ENCODE data around the gene PHACTR1. TPM values are rescaled to one million over a fixed set of nuclear protein-coding genes. Genes with fewer than 3 reads are reported as not detected.

The PHACTR1 gene
- polyA plus RNA-seq, 3 donors, result 1.3 to 3.2 (median 1.6) TPM

DNA sequence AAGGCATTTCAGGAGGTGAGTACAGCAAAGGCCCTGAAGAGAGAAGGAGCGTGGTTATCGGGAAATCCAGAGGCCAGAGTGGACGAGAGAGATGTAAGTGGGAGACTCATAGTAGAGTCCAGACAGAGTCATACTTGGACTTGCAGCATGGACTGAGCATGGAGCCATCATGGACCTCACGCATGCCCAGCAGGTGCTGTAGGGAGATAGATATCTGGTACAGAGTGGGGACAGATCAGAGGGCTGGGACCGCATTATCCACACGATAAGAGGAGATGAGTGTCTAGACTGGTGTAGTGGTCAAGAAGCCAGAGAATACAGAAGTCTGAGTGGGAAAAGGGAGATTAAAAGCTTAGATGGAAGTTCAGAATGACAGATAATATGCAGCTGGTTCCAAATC lies 484.8 kb downstream of the PHACTR1 start:
- 91 to 97% (median 96%) methylated on average over 6 of the region's 6 CpGs for WGBS, 3 donors
- H3K27ac ChIP-seq (ENCODE audit: low read depth, low read length), result no peak overlapping the region

DNA sequence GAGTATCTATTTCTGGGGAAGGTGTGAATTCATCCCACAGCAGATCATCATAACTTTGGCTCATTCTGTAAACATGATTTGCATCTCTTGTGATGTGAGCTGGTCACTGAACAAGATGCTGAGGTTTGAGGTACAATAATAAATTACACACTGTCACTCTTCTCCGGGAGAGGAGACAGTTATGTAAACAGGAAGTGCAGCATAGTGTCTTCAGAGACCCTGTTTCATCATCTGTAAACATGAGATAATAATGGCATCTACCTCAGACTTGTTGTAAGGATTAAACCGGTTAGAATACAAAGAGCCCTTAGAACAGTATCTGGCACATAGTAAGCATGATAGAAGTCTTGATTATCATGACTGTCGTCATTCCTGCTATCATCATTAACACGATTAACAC lies 486.6 kb downstream of the PHACTR1 start:
- no peak overlapping the region for H3K27ac ChIP-seq (ENCODE audit: low read depth, low read length)

GRCh38 chr6:13205106-13205505 lies 488.5 kb downstream of the PHACTR1 start:
- 96 to 98% (median 97%) methylated on average over 6 of the region's 6 CpGs for WGBS, 3 donors
- no peak overlapping the region for H3K27ac ChIP-seq (ENCODE audit: low read depth, low read length)

More for the DNA sequence above, 486.6 kb downstream of the PHACTR1 start:
- WGBS, 3 donors, result 60 to 68% (median 62%) methylated on average over 4 of the region's 4 CpGs

DNA sequence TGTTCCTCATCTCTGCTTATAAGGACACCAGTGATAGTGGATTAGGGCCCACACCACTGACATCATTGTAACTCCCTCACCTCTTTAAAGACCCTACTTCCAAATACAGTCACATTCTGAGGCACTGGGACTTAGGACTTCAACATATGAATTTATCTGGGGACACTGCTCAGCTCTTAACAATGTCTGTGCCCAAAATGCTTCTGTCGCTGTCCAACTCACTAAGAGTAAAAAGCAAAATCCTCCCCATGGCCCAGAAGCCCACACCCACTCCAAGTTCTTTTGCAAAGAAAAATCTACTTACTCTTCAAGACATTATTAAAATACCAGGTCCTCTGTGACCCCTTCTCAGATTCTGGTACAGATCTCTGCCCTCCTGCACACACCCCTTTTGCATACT lies 495.5 kb downstream of the PHACTR1 start:
- WGBS, 3 donors, result 91 to 100% (median 95%) methylated on average over 1 of the region's 1 CpG
- no peak overlapping the region for H3K27ac ChIP-seq (ENCODE audit: low read depth, low read length)

DNA sequence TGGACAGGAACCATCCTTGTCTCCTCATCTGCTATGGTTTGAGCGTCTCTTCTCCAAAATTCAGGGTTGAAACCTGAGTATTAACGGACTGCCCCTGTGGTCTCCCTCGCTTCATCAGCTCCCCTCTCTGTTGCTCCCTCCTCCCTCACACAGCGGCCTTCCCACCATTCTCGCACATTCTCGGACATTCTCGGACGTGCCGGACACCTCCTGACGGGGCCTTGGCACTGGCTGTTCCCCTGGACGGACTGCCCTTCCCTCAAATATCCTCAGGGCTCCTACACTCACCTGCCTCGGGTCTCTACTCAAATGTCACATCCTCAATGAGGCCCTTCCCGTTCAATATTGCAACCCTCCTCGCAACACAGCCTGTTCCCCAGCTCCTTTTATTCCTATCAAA lies 496.0 kb downstream of the PHACTR1 start:
- WGBS, 3 donors, result 96% methylated on average over 14 of the region's 14 CpGs
- no peak overlapping the region for H3K27ac ChIP-seq (ENCODE audit: low read depth, low read length)

GRCh38 chr6:13215390-13215789 lies 498.8 kb downstream of the PHACTR1 start:
- H3K27ac ChIP-seq (ENCODE audit: low read depth, low read length), result no peak overlapping the region
- 88 to 96% (median 89%) methylated on average over 2 of the region's 2 CpGs for WGBS, 3 donors

DNA sequence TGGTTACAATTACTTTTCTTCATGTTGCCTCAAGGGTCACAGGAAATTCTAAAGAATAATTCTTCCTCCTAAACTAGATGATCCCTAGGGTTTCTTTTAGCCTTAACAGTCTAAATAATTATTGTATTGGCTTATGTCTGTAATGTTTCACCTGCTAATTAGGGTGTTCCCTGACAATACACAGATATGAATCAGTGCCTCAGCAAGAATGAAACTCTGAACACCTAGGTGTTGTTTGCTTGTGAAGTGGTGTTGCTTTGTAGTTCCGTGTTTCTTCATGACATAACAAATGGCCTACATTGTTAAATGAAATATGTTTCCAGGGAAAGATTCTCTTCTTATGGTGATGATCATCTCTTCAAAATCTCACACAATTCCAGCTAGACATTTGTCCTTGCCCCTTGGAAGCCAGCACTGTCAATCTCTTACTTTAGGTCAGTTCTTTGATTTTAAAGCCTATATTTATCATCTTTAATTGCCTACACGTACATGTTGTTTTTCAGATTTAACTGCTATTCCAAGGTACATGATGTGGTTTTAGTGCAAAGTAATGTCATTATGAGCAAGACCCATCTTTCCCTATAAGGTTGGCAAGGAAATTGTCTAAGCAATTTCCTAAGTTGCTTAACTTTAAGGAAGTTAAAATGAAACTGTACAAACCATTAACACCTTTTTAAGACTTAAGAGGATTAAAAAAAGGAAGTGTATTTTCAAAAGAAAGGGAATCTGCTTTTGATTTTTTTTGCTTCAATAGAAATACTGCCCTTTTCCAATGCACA lies 499.9 kb downstream of the PHACTR1 start:
- WGBS, 3 donors, result 57 to 64% (median 59%) methylated on average over 2 of the region's 2 CpGs
- H3K27ac ChIP-seq (ENCODE audit: low read depth, low read length), result no peak overlapping the region

DNA sequence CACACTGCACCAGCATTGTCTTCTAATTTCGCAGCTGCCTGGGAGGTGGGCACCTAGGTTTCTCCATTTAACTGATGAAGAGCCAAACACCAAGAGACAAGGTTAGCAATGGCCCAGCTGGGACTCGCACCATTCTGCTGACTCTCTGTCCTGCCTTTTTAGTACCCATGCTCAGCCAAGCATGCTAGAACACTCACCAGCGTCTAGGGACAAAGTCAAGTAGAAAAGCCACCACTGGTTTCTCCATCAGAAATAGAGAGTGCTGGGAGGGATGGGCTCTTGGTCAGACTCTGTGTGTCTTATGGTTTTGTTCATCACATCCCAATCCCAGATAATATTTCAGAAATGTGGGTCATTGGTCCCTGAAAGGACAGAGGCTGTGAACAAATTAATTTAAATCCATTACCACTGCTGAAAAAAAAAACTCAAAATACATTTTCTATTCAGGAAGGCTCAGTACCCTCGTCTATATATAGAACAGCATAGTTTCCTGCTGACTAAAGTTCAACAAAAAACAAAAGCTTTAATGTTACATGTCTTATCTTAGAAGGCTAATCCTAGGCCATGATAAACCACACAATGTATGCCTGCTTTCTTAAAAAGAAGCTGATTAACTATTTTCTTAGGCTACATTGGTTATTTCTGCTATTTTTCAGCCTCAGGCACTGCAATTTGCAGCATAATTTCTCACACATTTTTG lies 500.8 kb downstream of the PHACTR1 start:
- no peak overlapping the region for H3K27ac ChIP-seq (ENCODE audit: low read depth, low read length)
- WGBS, 3 donors, result 49 to 58% (median 56%) methylated on average over 4 of the region's 4 CpGs

DNA sequence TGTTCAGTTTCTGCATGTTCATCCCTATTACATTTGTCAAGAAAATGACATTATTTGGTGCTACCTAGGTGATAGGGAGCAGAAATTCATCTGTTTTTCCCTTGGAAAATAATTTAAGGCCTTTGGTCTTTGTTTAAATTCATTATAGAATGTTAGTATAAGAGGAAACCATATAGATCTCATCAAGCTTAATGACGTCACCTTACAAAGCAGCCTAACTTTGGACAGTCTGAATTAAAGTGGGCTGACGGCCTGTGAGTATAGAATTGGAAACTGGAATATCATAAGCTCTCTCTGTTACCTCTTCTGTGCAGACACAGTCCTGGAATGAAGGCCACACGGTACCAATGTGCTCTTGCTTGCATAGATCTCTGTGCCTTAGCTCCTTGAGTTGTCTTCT lies 503.7 kb downstream of the PHACTR1 start:
- H3K27ac ChIP-seq (ENCODE audit: low read depth, low read length), result no peak overlapping the region
- 91 to 98% (median 96%) methylated on average over 3 of the region's 3 CpGs for WGBS, 3 donors

DNA sequence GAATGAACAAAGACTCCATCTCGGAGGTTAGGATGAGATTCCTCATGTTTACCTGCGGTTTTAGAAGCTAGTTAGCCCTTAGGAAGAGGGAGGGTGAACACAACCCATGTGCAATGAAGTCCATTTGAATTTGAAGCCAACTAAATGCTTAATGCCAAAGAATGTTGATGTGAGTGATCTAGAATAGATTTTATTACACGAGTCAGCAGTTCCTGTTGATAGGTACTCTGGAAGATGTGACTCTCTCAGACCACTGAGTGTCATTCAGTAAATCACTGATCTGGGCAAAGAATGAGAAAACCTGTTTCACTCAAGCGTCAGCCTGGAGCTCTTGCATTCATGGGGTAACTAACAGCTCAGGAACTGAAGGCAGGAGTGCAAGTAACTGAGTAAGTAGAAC lies 505.5 kb downstream of the PHACTR1 start:
- WGBS, 3 donors, result 80 to 90% (median 89%) methylated on average over 4 of the region's 4 CpGs
- no peak overlapping the region for H3K27ac ChIP-seq (ENCODE audit: low read depth, low read length)

- WGBS, 3 donors, result 72 to 88% (median 78%) methylated on average over 2 of the region's 2 CpGs
- H3K27ac ChIP-seq (ENCODE audit: low read depth, low read length), result no peak overlapping the region
These were observed 509.5 kb downstream of the PHACTR1 start for GRCh38 chr6:13226071-13226470.

- WGBS, 3 donors, result 92 to 97% (median 94%) methylated on average over 9 of the region's 9 CpGs
These were observed 512.0 kb downstream of the PHACTR1 start for GRCh38 chr6:13228264-13229204.

GRCh38 chr6:13229205-13230085 lies 512.9 kb downstream of the PHACTR1 start:
- 86 to 92% (median 87%) methylated on average over 9 of the region's 9 CpGs for WGBS, 3 donors
- no peak overlapping the region for H3K27ac ChIP-seq (ENCODE audit: low read depth, low read length)

More at GRCh38 chr6:13228264-13229204, 512.0 kb downstream of the PHACTR1 start:
- H3K27ac ChIP-seq (ENCODE audit: low read depth, low read length), result no peak overlapping the region

DNA sequence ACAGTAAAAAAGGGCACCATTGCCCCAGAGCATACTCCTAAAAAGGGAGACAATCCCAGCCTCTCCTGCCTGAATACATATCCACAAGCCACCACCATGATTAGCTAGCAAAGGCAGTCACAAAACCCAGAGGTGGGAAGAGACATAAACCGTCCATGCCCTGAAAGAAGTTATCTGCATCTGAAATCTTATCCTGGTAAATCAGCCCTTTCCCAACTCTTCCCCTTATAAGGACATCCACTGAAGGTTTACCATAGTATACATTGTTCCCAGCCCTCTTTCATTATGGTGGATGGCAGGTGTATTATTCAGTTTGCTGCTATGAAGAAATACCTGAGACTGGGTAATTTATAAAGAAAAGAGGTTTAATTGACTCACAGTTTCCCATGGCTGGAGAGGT lies 516.5 kb downstream of the PHACTR1 start:
- no peak overlapping the region for H3K27ac ChIP-seq (ENCODE audit: low read depth, low read length)
- WGBS, 3 donors, result 92 to 100% (median 94%) methylated on average over 1 of the region's 1 CpG

GRCh38 chr6:13234130-13234529 lies 517.6 kb downstream of the PHACTR1 start:
- WGBS, 3 donors, result 96 to 100% (median 97%) methylated on average over 1 of the region's 1 CpG
- H3K27ac ChIP-seq (ENCODE audit: low read depth, low read length), result no peak overlapping the region

DNA sequence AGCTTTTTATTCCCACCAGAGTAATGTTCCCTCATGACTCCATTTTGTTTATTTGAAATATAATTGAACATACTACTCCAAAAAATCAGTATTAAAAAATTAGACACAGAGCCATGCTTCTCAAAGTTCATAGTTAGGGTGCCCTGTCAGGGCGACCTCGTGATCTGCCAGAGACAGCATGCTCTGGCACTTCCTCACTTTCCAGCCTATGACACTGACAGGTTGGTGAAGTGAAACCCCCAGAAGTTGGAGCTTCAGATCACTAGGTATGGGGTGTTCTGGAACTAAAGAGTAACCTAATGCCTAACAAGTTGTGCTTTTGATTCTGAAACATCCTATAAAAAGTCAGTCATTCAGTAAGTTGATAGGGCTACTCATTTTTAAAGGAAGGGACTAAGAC lies 518.8 kb downstream of the PHACTR1 start:
- 88 to 97% (median 89%) methylated on average over 2 of the region's 2 CpGs for WGBS, 3 donors
- no peak overlapping the region for H3K27ac ChIP-seq (ENCODE audit: low read depth, low read length)

- H3K27ac ChIP-seq (ENCODE audit: low read depth, low read length), result no peak overlapping the region
- WGBS, 3 donors, result 93 to 94% (median 94%) methylated on average over 3 of the region's 3 CpGs
These were observed 520.8 kb downstream of the PHACTR1 start for GRCh38 chr6:13237318-13237717.

- H3K27ac ChIP-seq (ENCODE audit: low read depth, low read length), result no peak overlapping the region
- 91 to 94% (median 93%) methylated on average over 6 of the region's 6 CpGs for WGBS, 3 donors
These were observed 521.5 kb downstream of the PHACTR1 start for GRCh38 chr6:13238017-13238416.

All from adipose tissue (tissue), 3 donors.